ENCODE data around the gene NPEPL1.

DNA sequence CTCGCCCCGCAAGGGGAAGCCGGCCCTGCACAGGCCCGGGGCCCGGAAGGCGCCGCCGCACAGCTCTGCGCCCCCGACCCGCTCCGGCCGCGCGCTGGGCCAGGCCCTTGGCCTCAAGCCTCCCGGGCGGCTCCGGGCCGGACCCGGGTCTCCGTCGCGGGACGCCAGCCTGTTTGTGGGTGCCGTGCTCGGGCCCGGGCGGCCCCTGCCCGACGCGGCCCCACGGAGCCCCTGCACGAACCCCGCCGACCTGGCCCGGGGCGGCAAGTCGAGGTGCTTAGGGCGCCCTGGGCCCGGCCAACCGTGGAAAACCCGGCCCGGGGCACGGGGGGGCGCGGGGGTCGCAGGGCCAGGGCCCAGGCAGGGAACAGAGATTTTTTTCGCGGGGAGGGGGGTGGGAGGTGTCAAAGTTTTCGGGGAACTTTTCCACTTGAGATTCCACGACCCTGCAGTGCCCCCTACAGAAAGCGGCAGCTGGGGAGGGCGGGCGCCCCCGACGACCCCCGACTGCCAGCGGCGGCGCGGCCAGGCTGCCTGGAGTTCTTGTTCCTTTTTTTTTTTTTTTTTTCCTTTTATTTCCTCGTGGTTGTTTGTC is 42.3 kb upstream of the NPEPL1 start:
- TF ChIP-seq POLR2AphosphoS5 (IDR thresholded peaks at IDR 0.05; ENCODE audit: low read depth, low read length) (no peak), TAF1 (IDR thresholded peaks at IDR 0.05; ENCODE audit: low read depth, low read length) (no peak), POU2F2 (IDR thresholded peaks at IDR 0.05; ENCODE audit: low read depth, low read length) (no peak), POLR2A (IDR thresholded peaks at IDR 0.05; ENCODE audit: low read depth, low read length) (no peak)

All from GM12891 (cell line).